GM11168 (cell line): ENCODE data around the gene ASIC2.

Experiments
- in situ Hi-C: fragments of 300-500 bp; cut with MboI; formaldehyde crosslinking; loops from one replicate; pipeline ENCODE4 v1.12.0; 2022; ENCODE audit warnings: low sequenced_read_pairs; ENCODE audit not compliant: unreplicated experiment

The ASIC2 gene

GRCh38 chr17:33124185-33124584, 168.9 kb downstream of the ASIC2 start:
- in situ Hi-C loops, result no loop called here

DNA sequence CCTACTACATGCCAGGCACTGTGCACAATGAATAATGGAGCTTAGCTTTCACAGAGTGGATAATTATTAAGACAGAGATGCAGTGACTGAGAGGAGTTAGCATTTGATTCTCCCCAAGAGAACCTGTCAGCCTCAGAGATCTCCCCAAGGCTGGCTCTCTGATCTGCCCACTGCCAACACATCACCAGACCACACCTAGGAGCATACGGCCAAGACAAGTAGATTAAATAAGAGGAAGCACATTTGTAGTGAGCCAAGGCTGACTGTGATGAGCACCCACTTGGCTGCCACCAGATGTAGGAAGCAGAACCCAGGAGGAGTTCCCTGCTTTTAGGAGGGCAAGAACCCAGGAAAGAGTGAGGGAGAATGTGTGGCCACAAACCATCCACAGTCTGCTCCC, 171.3 kb downstream of the ASIC2 start:
- in situ Hi-C loops, result no loop called here

GRCh38 chr17:33121272-33121671, 171.8 kb downstream of the ASIC2 start:
- in situ Hi-C loops, result no loop called here

DNA sequence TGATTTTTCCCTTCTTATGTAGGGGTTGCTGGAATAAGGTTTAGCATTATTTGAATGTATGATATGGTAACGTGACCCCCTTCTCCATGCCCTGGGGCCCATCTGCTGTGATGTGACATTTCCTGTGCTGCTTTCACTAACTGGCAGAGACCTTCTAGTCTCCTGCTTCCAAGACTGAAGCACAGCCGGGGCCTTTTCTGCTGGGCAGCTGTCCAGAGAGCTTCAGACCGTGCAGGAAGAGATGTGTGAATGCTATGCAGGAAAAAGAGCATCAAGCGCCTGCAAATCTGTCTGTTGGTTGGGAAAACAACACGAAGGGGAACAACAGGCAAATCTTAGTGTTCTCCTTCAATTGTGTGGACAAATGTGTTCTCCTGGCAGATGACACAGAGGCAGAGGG, 173.0 kb downstream of the ASIC2 start:
- in situ Hi-C loops, result no loop called here

DNA sequence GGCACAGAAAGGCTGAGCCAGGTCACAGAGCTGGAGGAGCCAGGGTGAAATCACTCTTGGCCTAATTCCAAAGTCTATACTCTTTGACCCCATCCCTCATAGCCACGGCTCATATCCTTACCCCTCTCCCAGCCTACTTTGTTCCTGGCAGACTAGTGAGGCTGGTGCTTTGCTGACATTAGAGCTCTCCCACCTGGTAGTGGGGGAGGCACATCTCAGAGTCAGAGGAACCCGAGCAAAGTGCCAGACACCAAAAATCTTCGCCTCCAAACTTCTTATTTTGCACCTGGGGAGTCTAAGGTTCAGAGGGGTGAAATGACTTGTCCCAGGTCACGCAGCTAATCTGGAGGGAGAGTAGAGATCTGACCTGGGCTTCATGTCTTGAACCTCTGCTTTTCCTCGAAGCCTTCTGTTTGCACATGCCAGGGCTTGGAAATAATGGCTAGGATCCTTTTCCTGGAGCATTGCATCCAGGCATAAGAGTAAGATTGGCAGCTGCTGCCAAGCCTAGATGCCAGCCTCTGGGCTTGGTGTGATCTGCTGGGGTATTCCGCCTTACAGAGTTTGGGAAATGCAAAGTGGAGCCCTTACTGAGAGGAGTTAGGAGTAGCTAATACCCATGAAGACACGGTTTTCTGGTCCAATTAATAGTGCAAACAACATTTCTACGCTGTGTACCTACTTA, 174.6 kb downstream of the ASIC2 start:
- in situ Hi-C loops, result no loop called here

GRCh38 chr17:33116021-33116551, 177.0 kb downstream of the ASIC2 start:
- in situ Hi-C loops, result no loop called here

DNA sequence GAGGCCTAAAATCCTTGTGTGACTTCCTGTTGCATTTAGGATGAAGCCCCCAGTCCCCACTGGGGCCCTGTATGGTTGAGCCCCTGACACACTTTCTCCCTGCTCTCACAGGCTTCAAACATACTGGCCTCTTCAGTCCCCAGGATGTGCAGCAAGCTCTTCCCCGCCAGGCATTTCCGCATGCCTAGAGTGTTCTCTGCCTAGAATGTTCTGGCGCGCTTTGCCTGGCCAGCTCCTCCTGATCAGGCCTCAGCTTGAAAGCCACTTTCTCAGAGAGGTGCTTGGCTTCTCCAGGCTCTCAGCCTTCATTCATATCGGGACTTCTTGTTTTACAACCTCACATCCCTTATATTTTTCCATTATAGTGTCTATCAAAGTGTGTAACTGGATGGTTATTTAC, 177.7 kb downstream of the ASIC2 start:
- in situ Hi-C loops, result no loop called here

DNA sequence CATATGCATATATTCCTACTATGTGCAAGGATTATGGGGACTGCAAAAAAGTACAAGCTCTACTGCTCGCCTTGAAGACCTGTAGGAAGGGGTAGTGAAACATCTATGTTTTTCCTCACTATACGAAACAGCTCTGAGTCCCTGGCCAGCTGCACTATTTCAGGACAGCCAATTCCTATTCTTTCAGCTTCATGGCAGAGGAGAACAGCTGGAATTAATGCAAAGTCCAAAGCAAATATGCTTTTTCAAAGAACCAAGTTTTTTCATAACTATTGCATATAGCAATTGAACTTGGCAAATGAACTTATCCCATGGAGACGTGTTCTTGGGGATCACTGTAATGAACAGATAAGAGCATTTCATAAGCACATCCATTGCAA, 179.1 kb downstream of the ASIC2 start:
- in situ Hi-C loops, result no loop called here

DNA sequence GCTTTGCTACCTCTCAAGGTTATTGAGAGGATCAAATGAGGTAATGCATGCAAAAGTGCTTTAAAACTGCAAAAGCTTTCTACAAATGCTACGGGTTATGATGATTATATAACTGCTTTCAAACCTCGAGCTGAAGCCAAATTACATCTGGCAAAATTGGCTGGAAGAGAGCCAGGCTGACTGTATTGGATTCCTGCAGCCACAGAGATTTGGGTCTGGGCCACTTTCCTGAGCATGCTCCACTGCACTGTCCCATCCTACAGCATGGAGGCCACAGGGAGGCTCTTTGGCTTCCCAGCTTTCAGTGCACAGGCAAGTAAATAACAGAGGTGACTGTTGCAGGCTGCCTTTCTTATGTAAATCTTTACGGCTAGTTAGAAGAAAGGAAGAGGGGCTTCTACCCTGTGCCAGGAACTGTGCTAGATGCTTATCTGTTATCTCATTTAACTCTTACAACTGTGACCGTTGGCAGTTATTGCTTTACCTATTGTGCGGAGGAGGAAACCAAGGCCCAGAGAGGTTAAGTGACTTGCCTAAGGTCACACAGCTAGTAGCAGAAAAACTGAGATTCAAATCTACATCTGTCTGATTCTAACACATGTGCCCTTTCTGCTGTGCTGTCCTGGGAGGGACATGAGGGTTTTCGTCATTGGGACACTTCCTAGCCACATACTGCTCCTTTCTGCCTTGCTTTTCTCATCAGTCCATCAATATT, 179.7 kb downstream of the ASIC2 start:
- in situ Hi-C loops, result no loop called here

DNA sequence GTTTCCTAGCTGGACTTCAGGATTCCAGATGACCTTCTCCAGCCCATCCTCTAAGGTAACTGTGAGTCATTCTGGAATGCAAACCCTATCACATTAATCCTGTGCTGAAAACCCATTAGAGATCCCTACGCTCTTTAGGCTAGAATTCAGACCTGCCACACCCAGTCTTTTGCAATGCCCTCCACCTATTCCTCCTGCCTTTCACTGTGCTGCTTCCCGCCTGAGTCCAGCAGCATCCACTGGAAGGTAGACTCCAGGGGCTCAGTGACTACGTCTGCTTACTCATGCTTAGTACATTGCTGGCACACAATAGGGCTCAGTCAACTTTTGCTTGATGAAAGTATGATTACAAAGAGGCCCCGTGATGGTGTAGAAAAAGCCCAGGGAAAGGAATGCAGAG, 180.3 kb downstream of the ASIC2 start:
- in situ Hi-C loops, result no loop called here

GRCh38 chr17:33109336-33110072, 183.6 kb downstream of the ASIC2 start:
- in situ Hi-C loops, result no loop called here

DNA sequence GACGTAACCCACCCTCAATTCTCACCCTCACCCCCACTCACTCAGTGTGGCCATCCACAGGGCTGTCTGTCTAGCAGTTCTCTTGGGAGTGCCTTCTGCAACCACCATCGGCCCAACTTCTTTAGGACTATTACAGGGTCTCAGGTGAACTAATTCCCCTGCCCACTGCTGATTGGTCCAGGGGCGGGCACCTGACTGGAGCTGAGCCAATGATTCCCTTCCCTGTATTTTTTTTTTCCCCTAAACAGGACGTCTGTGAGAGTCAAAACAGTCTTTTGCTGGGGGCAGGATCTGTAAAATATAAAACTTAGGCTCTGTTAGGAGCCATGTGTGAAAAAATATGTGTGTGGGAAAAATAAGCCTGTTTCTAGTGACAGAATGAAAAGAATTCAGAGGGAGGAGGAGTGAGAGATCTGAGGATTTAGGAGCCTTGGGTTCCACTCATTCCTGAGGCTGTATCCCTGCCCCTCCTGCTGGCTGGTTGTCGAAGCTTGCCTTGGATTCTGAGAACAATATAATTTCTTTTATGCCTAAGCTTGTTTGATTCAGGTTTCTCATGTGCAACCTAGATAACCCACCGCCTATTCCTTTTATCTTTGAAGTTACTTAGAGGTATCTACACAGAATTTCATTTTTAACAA, 186.4 kb downstream of the ASIC2 start:
- in situ Hi-C loops, result no loop called here

GRCh38 chr17:33105911-33106310, 187.2 kb downstream of the ASIC2 start:
- in situ Hi-C loops, result no loop called here

DNA sequence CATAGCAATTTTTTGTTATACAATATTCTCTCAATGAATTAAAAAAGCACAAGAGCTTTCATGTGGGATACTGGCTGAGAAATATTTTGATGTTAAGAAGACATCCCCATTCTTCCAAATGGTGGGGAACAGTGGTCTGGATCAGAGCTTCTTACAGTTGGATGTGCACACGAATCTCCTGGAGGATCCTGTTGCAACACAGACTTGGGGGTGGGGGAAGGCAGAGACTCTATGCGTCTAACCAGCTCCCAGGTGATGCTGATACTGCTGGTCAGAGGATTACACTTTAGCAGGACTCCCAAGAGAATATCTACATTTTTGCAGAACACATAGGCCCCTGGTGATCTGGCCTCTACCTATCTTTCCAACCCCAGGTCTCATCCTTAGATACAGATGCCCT, 193.2 kb downstream of the ASIC2 start:
- in situ Hi-C loops, result no loop called here

- in situ Hi-C loops, result no loop called here
Observed at GRCh38 chr17:33099252-33099651, 193.8 kb downstream of the ASIC2 start.

DNA sequence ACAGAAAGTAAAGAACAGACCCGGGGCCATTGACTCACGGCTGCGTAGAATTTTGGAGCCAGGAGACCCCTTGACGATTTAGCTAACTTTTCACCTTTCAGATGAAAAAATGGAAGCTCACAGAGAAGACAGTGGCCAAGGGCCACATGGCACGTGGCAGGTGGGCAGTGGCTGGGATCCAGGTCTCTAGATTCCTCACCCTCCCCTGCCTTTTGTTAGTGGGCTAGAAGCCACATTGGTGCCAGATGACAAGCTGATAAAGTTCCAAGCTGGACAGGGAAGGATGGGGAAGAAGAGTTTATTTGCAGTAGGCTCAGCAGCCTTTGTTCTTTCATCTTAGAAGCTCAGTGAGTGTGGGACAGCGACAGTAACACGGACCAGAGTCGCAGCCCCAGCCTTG, 195.7 kb downstream of the ASIC2 start:
- in situ Hi-C loops, result no loop called here

DNA sequence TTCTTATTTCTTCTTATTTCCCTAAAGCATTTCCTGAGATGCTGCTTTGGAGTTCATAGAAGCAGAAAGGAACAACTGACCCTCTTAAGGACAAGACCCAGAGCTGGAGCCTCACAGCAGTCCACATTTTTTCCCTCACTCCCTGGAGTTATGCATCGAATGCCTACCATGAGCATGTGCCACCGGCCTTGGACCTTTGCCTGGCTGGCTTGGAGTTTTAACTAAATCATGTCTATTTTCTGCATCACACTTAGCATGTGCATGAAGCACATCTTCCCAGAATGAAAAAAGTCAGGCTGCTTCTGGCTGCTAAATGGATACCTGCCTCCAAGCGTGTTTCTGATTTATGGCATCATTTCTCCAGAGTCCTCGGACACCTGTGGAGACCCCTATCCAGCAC, 196.9 kb downstream of the ASIC2 start:
- in situ Hi-C loops, result no loop called here

DNA sequence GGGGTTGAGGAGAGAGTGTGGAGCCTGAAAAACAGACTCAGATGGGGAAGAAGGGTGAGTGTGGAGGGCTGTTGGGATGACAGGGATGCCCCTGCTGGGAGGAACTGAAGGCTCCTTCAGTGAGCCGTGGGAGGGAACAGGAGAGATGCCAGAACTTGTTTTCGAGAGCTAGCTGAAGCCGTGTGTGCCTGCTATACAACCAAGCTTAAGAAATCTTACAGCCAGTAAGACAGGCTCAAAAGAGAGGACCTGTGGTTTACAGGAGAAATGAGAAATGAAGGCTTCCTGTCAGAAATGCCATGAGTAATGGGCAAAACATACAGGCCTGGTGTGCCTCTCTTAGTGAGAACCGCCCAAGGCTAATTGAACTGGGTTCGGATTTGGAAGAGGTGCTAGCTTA, 201.8 kb downstream of the ASIC2 start:
- in situ Hi-C loops, result no loop called here

DNA sequence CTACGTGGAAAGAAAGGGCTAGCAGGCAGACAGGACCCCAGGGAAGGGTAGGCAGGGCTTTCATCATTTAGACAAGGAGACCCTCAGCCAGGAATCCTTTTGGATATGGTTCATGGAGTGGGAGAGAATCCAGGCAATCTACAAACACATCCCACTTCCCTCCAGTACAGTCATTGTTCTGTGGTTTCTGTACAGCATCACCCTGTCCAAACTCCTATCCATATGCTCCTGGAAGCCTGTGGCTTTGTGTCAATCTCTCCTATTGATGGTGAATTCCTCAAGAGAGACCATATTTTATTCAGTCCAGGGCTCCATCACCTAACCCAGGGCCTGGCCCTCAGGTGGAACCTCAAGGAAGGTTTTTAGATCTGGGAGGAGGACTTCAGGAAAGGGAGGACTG, 202.3 kb downstream of the ASIC2 start:
- in situ Hi-C loops, result no loop called here

DNA sequence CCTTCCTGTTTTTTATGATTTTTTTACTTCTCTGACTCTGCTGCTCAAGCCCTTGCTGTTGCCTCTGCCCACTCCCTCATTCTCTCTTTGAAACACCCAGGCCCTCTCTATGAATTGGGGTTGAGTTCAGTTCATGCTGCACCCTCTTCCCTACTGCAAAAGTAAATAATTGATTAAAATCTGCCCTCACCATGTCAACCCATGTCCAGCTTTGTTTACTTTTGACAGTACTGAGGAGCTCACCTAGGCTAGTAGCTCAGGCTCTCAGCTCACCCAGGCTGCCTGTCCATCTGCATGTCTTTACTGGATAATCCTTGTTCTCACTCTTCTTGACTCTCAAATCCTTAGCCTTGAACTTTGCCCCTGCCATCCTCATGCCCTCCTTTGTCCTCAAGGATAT, 206.2 kb downstream of the ASIC2 start:
- in situ Hi-C loops, result no loop called here

DNA sequence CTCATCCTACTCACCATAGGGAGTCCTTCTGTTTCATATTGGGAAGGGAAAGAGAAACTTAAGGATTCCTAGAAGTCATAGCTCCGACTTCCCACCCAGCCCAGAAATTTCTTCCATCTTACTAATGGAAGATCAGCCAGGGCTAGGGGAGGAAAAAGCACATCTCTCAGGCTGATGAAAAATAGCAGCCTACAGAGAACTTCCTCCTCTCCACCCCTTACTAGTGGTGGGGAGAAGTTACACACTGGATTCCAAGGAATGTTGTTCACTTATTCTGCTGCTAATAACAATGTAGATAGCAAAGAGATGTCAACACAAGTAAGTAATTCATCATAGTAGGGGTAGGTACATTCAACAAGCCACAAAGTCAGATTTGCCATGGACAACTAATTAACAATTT, 207.1 kb downstream of the ASIC2 start:
- in situ Hi-C loops, result no loop called here
